HG03280 (cell line): ENCODE data around the gene MAPKAPK2.
"Not testable (repeated sequence)": the region's sequence is repeated elsewhere in the genome, so short reads cannot be mapped to it uniquely, and the experiment has no call there.

Source experiments
- ATAC-seq: cut with Tn5 transposase; IDR thresholded peaks from one replicate; pipeline ENCODE4 v1.9.1; 2021; ENCODE audit warnings: mild to moderate bottlenecking, moderate library complexity; ENCODE audit not compliant: unreplicated experiment

The MAPKAPK2 gene

GRCh38 chr1:206739411-206740076, 54.8 kb downstream of the MAPKAPK2 start:
- ATAC-seq = peak; percentile 78

GRCh38 chr1:206741142-206741701, 56.5 kb downstream of the MAPKAPK2 start:
- no peak for ATAC-seq

- ATAC-seq = no peak
Observed at GRCh38 chr1:206742719-206743383, 58.1 kb downstream of the MAPKAPK2 start.

- ATAC-seq = no peak
Observed at GRCh38 chr1:206744683-206745082, 60.0 kb downstream of the MAPKAPK2 start.

- ATAC-seq = no peak
Observed at GRCh38 chr1:206745301-206745700, 60.6 kb downstream of the MAPKAPK2 start.

- ATAC-seq = no peak
Observed at GRCh38 chr1:206748348-206749030, 63.8 kb downstream of the MAPKAPK2 start.

GRCh38 chr1:206751891-206752290, 67.2 kb downstream of the MAPKAPK2 start:
- ATAC-seq = no peak

- no peak for ATAC-seq
Observed at GRCh38 chr1:206752481-206752880, 67.8 kb downstream of the MAPKAPK2 start.

GRCh38 chr1:206753141-206753540, 68.4 kb downstream of the MAPKAPK2 start:
- no peak for ATAC-seq

GRCh38 chr1:206754011-206754410, 69.3 kb downstream of the MAPKAPK2 start:
- ATAC-seq = no peak

GRCh38 chr1:206757524-206758266, 73.0 kb downstream of the MAPKAPK2 start:
- no peak for ATAC-seq

GRCh38 chr1:206760590-206760989, 75.9 kb downstream of the MAPKAPK2 start:
- ATAC-seq = no peak

- no peak for ATAC-seq
Observed at GRCh38 chr1:206761159-206761768, 76.6 kb downstream of the MAPKAPK2 start.

- not testable (repeated sequence) for ATAC-seq
Observed at GRCh38 chr1:206762741-206763364, 78.1 kb downstream of the MAPKAPK2 start.

GRCh38 chr1:206765771-206766170, 81.1 kb downstream of the MAPKAPK2 start:
- not testable (repeated sequence) for ATAC-seq

- ATAC-seq = no peak
Observed at GRCh38 chr1:206766251-206766856, 81.6 kb downstream of the MAPKAPK2 start.

GRCh38 chr1:206768472-206769303, 84.0 kb downstream of the MAPKAPK2 start:
- ATAC-seq = peak; percentile 3

GRCh38 chr1:206769304-206769731, 84.6 kb downstream of the MAPKAPK2 start:
- ATAC-seq = peak; percentile 65
